Activated naive CD4-positive, alpha-beta T cell treated with anti-CD3 and anti-CD28 coated beads for 36 hours (primary cell): Measurements from ENCODE around the gene KCNQ1OT1. TPM values are rescaled to one million over a fixed set of nuclear protein-coding genes. Genes with fewer than 3 reads are reported as not detected.
A peak's percentile ranks its signal among the peaks of the same experiment; 100 is the strongest.

Source experiments
- CTCF ChIA-PET: fragments of 350-600 bp; sonication (Branson Sonifier 250); formaldehyde crosslinking; loops from one replicate; lab custom pipeline; 2021; ENCODE audit warnings: antibody characterized with exemption; lab: Charles Lee
- DNase-seq: peaks from one replicate; pipeline ENCODE4 v3.0.0-alpha.2; 2020
- H3K27ac Mint-ChIP-seq: one replicate; pipeline ENCODE4 v1.8.0; 2021; ENCODE audit warnings: mild to moderate bottlenecking, mixed read lengths
- H3K27me3 Mint-ChIP-seq: one replicate; pipeline ENCODE4 v1.8.0; 2021; ENCODE audit warnings: low read depth, mixed read lengths
- H3K36me3 Mint-ChIP-seq: one replicate; pipeline ENCODE4 v1.8.0; 2021; ENCODE audit warnings: low read depth, mixed read lengths
- H3K4me1 Mint-ChIP-seq: one replicate; pipeline ENCODE4 v1.8.0; 2021; ENCODE audit warnings: low read depth, mixed read lengths
- H3K4me3 Mint-ChIP-seq: one replicate; pipeline ENCODE4 v1.8.0; 2021; ENCODE audit warnings: mild to moderate bottlenecking, moderate library complexity, mixed read lengths
- H3K9me3 Mint-ChIP-seq: one replicate; pipeline ENCODE4 v1.8.0; 2021; ENCODE audit warnings: mixed read lengths
- intact Hi-C: fragments of 100-400 bp; cut with micrococcal nuclease; formaldehyde crosslinking; loops from one replicate; pipeline ENCODE4 v1.15.1; 2023
- total RNA-seq, 2 experiments: library from RNA; stranded (reverse); gene quantifications; one replicate each; pipeline ENCODE4 v1.2.3, GENCODE V29; 2021

KCNQ1OT1 gene
- total RNA-seq, 2 experiments from 2014 or later, result 0.17 to 0.20 TPM

DNA sequence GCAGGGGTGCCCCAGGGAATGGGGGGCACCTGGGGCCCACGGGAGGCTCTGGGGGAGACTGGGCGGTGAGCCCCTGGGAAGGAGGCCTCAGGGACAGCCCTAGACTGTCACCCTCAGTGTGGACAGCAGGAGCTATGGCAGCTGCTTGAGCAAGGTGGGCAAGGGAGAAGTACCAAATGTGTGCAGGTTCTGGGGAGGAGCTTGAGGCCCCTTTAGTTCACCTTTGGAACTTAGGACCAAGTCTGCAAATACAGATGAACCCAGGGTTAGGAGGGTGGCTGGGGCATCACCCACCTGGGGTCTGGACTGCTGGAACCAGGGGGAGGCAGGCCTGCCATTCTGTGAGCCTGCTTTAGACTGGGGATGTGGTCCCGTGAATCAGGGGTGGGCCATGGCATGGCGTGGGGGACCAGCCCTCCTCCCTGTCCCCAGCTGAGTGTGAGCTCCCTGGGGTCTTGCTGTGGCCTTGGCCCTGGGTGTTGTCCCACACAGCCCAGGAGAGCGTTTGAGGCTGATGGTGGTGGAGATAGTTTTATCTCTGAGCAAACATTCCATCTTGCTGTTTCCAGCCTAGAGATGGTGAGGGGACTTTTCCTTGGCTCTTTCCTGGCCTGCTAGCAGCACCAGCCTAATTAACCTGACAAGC, 132.6 kb downstream of the KCNQ1OT1 start:
- Mint-ChIP-seq H3K36me3 (no peaks in the 10 kb centered on the region), H3K9me3 (no peaks in the 10 kb centered on the region), H3K4me1 (no peaks in the 10 kb centered on the region), H3K4me3 (no peak overlapping the region), H3K27me3 (no peaks in the 10 kb centered on the region), H3K27ac (no peak overlapping the region)
- CTCF ChIA-PET, result no interaction called here
- intact Hi-C loops, result no loop called here
- DNase-seq, result no peak

DNA sequence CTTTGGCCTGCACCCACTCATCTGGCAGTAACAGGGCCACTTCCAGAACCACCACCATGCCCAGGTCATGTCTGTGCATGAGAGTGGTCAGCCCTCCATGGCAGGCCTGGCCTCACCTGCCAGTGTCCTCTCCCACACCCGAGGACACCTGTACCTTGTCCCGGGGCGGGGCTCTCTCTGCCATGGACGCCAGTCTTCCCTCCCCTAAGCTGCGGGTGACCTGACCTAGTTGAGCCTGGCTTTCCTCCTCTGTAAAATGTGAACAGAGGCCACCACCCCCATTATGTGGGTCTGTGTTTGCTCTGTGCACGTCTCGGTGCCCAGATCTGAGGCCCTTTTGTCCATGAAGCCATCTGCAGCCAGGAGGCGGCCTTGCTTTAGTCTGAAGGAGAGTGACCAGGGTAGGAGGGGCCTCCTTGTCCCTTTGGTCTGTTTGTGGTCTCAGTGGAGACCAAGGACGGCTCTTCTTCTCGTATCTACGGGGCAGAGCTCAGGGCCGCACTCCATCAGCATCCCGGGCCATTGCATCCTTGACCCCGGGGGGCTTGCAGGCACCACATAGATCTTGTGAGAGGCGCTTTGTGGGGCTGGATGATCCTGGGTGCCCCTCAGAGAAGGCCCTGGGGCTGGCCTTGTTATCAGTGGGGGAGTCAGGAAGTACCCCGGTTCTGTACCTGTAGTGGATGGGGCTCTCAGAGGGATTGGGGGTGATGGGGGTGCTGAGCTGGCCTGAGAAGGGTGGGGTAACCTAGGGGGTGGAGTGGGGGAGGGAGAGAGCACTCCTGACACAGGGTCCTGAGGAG, 133.4 kb downstream of the KCNQ1OT1 start:
- CTCF ChIA-PET, result no interaction called here
- DNase-seq, result no peak
- intact Hi-C loops, result no loop called here
- H3K4me3 Mint-ChIP-seq, result no peak overlapping the region
- H3K27ac Mint-ChIP-seq, result no peak overlapping the region
- no peaks in the 10 kb centered on the region for H3K36me3 Mint-ChIP-seq
- H3K27me3 Mint-ChIP-seq, result no peaks in the 10 kb centered on the region
- no peaks in the 10 kb centered on the region for H3K9me3 Mint-ChIP-seq
- no peaks in the 10 kb centered on the region for H3K4me1 Mint-ChIP-seq

DNA sequence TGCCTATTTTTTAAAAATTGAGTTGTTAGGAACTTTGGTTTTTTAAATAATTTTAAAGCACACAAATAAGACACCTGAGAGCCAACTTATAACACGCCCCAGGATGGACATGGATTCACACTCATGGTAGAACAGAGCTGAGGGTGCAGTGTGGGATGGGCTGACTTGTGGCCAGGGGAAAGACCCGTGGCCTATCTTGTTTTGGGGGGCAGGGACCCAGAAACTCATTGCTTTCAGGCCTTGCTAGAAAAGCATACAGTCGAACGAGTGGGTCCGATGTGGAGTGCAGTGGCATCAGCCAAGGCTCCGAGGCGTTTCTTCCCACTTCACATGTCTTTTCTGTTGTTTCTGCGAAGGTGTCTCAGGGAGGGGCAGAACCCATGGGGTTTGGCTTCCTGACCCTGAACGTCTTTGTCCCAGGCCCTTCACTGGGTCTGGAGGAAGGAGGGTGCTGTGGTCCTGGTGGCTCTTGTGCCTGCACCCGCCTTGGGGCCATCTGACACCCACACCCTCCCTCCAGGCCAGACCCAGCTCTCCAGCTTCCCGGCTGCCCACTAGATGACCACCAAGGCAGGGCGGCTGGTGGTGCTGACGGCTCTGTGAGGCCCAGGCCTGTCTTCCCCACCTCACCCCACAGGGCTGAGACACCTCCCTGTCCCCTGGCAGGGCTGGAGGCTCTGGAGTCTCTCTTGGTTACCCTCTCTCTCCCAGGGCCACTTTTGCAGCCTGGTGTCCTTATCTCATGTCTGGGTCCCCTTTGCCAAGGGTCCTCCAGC, 134.2 kb downstream of the KCNQ1OT1 start:
- Mint-ChIP-seq H3K27me3 (no peaks in the 10 kb centered on the region), H3K9me3 (no peaks in the 10 kb centered on the region), H3K4me3 (no peak overlapping the region), H3K36me3 (no peaks in the 10 kb centered on the region), H3K27ac (no peak overlapping the region), H3K4me1 (no peaks in the 10 kb centered on the region)
- intact Hi-C loops, result no loop called here
- no peak for DNase-seq
- CTCF ChIA-PET, result no interaction called here

DNA sequence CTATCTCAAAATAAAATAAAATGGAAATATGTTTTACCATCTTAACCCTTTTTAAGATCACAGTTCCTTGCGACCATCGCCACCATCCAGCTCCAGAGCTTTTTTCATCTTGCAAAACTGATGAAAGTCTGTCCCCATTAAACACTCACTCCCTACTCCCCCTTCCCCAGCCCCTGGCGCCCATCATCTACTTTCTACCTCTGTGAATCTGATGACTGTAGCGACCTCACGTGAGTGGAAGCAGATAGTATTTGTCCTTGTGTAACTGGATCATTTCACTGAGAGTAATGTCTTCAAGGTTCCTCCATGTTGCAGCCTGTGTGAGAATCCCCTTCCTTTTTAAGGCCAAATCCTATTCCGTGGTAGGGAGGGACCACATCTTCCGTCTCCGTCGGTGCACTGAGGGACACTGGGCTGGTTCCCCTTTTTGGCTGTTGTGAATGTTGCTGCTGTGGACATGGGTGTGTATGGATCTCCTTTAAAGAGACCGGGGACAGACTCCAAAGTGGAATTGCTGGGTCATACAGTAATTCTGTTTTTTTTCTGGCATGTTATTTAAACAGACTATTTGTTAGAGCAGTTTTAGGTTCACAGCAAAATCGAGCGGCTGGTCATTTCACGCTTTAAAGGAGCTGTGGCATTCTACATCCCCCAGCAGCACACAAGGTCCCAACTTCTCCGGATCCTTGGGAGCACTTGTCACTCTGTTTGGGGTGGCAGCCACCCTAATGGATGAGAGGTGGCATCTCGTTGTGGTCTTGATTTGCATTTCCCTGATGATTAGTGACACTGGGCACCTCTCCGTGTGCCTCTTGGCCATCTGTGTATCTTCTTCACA, 135.0 kb downstream of the KCNQ1OT1 start:
- H3K4me3 Mint-ChIP-seq, result no peak overlapping the region
- CTCF ChIA-PET, result no interaction called here
- intact Hi-C loops, result no loop called here
- no peak for DNase-seq
- no peaks in the 10 kb centered on the region for H3K9me3 Mint-ChIP-seq
- no peaks in the 10 kb centered on the region for H3K27me3 Mint-ChIP-seq
- H3K36me3 Mint-ChIP-seq, result no peaks in the 10 kb centered on the region
- H3K27ac Mint-ChIP-seq, result no peak overlapping the region
- no peaks in the 10 kb centered on the region for H3K4me1 Mint-ChIP-seq

DNA sequence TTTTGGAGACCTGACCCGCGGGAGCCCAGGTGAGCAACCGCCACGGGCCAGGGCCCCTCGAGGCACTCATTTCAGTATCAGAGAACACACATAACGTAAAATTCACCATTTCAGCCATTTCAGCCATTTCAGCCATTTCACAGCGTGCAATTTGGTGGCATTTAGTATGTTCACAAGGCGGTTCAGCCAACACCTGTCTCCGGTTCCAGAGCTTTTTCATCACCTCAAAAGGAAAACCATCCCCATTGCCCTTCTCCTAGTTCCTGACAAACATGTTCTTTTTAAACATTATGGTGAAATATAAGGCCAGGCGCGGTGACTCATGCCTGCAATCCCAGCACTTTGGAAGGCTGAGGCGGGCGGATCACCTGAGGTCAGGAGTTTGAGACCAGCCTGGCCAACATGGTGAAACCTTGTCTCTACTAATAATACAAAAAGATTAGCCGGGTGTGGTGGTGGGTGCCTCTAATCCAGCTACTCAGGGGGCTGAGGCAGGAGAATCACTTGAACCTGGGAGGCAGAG, 135.7 kb downstream of the KCNQ1OT1 start:
- CTCF ChIA-PET, result no interaction called here
- Mint-ChIP-seq H3K27me3 (no peaks in the 10 kb centered on the region), H3K9me3 (no peaks in the 10 kb centered on the region), H3K4me1 (peaks cover under 1% of the 10 kb centered on the region), H3K4me3 (no peak overlapping the region), H3K27ac (no peak overlapping the region), H3K36me3 (no peaks in the 10 kb centered on the region)
- no peak for DNase-seq
- intact Hi-C loops, result no loop called here

DNA sequence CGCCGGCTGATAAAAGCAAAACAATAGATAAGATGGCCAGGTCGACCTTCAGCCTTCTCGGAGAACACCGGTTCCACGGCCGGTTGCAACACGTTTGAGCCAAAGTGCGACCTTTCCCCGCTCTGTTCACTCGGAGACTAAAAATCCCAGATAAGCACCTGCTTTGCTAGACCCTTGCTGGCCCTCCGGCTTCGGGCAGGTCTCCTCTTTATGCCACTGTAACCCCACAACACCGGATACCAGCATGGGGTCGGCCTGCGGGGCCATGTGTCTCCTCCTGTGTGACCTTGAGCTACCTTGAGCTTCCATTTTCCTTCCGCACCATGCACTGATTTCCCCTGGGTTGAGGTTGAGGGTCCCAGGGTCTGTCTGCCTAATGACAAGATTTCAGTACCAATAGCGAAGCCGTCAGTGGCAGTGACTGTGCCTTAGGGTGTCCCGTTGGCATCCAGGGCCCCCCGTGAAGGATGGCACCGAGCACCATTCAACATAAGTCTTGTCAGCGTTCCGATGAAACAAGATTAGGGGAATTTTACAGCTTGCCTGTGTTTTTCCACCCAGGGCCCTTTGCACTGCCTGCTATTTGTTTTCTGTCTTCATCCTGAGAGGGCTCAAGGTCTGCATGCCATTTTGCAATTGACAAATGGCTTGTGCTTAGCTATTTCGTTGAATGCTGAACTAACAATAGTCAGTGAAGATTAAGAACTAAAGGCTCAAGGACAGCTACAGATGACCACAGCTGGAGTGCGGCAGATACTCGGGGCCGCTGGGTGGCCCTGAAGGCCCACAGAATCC, 136.4 kb downstream of the KCNQ1OT1 start:
- no peak overlapping the region for H3K27ac Mint-ChIP-seq
- DNase-seq, result no peak
- no peaks in the 10 kb centered on the region for H3K9me3 Mint-ChIP-seq
- intact Hi-C loops, result no loop called here
- peaks cover 1% of the 10 kb centered on the region for H3K4me1 Mint-ChIP-seq
- no peaks in the 10 kb centered on the region for H3K36me3 Mint-ChIP-seq
- no peaks in the 10 kb centered on the region for H3K27me3 Mint-ChIP-seq
- CTCF ChIA-PET, result no interaction called here
- no peak overlapping the region for H3K4me3 Mint-ChIP-seq

DNA sequence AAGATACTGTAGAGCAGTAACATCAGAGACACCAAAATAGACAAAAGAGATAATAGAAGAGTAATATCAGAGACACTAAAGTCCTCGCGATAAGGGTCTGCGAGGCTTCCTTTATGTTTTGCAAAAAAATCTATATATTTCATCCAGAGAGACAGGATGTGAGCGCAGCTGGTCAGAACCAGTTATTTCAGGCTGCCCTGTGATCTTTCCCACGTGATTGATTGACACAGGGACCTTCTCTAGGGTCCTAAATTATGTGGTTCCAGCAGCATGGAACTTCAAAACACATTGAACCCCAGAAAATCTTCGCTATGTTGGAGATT, 136.9 kb downstream of the KCNQ1OT1 start:
- Mint-ChIP-seq H3K36me3 (no peaks in the 10 kb centered on the region), H3K27me3 (no peaks in the 10 kb centered on the region), H3K4me1 (peaks cover 1% of the 10 kb centered on the region), H3K9me3 (no peaks in the 10 kb centered on the region), H3K27ac (no peak overlapping the region), H3K4me3 (no peak overlapping the region)
- CTCF ChIA-PET, result no interaction called here
- DNase-seq, result no peak
- intact Hi-C loops, result no loop called here

DNA sequence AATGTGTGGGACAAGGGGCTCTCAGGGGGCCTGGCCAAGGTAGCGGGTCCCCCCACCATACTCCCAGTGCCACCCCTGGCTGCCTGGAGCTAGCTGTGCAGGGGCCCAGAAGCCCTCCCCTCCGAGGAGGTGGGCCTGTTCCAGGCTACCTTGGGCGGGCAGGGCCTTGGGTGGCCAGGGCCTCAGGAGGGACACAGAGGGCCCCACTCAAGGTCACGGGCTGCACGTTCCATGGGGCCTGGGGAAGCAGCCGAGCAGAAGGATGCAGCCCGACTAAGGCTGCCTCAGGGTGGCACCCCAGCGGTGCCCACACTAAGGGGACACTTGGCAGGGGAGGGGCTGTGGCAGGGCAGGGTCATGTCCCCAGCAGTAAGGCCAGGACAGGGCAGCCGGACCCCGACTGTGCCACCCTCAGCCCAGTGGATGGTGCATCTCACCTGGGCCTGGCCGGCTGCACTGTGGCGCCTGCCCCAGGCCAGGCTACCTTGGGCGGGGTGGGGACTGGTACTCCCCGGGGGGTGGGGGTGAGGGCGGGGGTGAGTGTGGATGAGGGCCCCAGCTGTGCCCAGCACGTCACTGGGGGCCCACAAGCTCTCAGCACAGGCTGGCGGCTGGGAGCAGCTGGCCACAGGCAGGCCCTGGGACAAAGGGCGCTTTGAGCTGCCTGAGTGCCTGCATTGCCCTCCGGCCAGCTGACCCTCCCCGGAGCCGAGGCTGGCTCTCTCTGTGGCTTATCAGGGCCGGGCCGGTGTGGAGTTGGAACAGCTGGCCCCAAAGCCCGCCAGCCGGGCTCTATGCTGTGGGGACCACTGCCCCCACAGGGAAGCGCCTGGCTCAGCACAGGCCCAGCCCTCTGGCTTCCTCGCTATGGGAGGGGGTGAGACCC, 137.9 kb downstream of the KCNQ1OT1 start:
- CTCF ChIA-PET, result interaction anchor here (1.4 kb wide), 1 partner anchor 30 kb away, joined by 3 read pairs; no protein-coding TSS in a partner anchor
- intact Hi-C loops, result no loop called here
- Mint-ChIP-seq H3K4me1 (peaks cover 1% of the 10 kb centered on the region), H3K4me3 (no peak overlapping the region), H3K27ac (no peak overlapping the region), H3K9me3 (no peaks in the 10 kb centered on the region), H3K36me3 (no peaks in the 10 kb centered on the region), H3K27me3 (no peaks in the 10 kb centered on the region)
- DNase-seq, result no peak

DNA sequence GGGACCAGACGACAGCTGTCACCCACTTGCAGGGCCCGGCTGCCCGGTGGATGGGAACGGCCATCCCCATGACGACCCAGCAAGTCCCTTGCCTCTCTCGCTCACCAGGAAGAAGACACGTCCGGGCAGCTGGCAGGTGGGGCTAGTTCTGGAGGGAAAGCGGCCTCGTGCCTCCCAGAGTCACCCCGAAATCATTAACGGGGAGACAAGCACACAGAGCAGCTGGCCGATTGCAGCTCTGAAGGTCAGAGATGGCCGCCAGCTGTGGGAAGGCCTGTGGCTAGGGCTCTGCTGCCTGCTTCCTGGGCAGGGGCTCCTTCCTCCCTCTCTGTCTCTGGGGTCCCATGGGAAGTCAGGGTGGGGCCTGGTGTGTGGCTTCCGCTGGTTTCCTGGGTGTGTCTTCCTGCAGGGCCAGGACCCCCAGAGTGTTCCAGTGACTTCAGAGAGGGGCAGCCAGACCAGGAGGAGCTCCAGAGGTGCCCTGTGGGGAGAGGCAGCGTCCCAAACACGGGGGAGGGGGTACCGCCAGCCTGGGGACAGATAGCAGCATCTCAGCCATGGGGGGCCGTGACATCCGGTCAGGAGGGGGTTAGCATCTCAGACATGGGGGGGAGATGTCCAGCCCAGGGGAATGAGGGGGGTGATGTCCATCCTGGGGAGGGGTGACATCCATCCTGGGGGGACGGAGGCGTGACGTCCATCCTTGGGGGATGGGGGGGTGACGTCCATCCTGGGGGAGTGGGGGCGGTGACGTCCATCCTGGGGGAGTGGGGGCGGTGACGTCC, 140.1 kb downstream of the KCNQ1OT1 start:
- Mint-ChIP-seq H3K36me3 (no peaks in the 10 kb centered on the region), H3K4me1 (peaks cover 1% of the 10 kb centered on the region), H3K27me3 (no peaks in the 10 kb centered on the region), H3K27ac (no peak overlapping the region), H3K4me3 (no peak overlapping the region), H3K9me3 (no peaks in the 10 kb centered on the region)
- DNase-seq, result peak; percentile 3
- CTCF ChIA-PET, result interaction anchor here (0.6 kb wide), 1 partner anchor 333 kb away, joined by 3 read pairs; no protein-coding TSS in a partner anchor
- intact Hi-C loops, result no loop called here

DNA sequence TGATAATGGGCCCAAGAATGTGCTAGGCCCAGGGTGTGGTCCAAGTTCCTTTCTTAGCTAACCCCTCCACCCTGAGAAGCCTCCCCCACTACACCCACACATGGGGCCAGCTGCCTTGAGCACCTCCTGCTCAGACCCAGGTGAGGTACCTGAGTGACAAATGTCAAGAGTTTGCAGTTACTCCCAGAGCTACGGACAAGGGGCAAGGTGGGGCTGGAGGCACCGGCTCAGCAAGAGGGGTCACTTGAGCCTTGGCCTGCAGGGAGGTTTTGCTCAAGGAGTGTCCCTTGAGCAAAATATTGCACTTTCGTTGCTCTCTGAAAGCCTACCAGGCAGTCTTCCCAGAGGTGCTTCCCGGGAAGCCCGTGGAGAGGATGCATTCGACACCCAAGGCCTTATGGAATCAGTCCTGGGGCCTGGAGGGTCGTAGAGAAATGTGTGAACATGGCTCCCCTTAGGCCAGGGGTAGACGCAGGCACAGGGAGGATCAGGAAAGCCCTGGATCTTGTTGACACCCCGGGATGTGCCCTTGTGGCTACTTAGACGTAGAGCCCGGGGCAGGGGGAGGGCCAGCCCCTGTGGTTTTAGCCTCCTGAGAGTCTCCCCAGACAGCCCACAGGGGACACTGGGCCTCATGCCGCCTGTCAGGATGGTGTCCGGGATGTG, 140.8 kb downstream of the KCNQ1OT1 start:
- Mint-ChIP-seq H3K27ac (no peak overlapping the region), H3K4me3 (no peak overlapping the region), H3K9me3 (no peaks in the 10 kb centered on the region), H3K27me3 (no peaks in the 10 kb centered on the region), H3K36me3 (no peaks in the 10 kb centered on the region), H3K4me1 (peaks cover 1% of the 10 kb centered on the region)
- DNase-seq, result no peak
- intact Hi-C loops, result no loop called here
- CTCF ChIA-PET, result interaction anchor here (0.6 kb wide), 1 partner anchor 334 kb away, joined by 3 read pairs; no protein-coding TSS in a partner anchor
